Stimulated activated CD8-positive, alpha-beta memory T cell treated with anti-CD3 and anti-CD28 coated beads, Interleukin-12 subunit alpha, Interleukin-12 subunit beta, amount 100 ng/mL, for 24 hours (primary cell): Measurements from ENCODE around the gene AOC3.

ENCODE experiments used
- DNase-seq: peaks from one replicate; pipeline ENCODE4 v3.0.0-alpha.2; 2020; ENCODE audit errors: extremely low read depth

Gene AOC3

GRCh38 chr17:42850954-42851353, at the start of gene AOC3:
Gene AOC3, plus strand, starts transcription at chr17:42851199. Its CDS starts 145 bp downstream, at chr17:42851344.
- DNase-seq, result no peak

- no peak for DNase-seq
Measured at GRCh38 chr17:42803074-42803883, 47.7 kb upstream of the AOC3 start.

- no peak for DNase-seq
Measured at GRCh38 chr17:42804918-42805367, 46.1 kb upstream of the AOC3 start.

- no peak for DNase-seq
Measured at GRCh38 chr17:42806249-42806648, 44.8 kb upstream of the AOC3 start.

- DNase-seq, result no peak
Measured at GRCh38 chr17:42809250-42809649, 41.7 kb upstream of the AOC3 start.

- no peak for DNase-seq
Measured at GRCh38 chr17:42814633-42815399, 36.2 kb upstream of the AOC3 start.

- no peak for DNase-seq
Measured at GRCh38 chr17:42817866-42818265, 33.1 kb upstream of the AOC3 start.

- DNase-seq, result no peak
Measured at GRCh38 chr17:42818379-42818778, 32.6 kb upstream of the AOC3 start.

GRCh38 chr17:42819939-42820535, 31.0 kb upstream of the AOC3 start:
- DNase-seq, result peak; percentile 32

GRCh38 chr17:42821176-42821575, 29.8 kb upstream of the AOC3 start:
- no peak for DNase-seq

- DNase-seq, result no peak
Measured at GRCh38 chr17:42827472-42827871, 23.5 kb upstream of the AOC3 start.

GRCh38 chr17:42830971-42831370, 20.0 kb upstream of the AOC3 start:
- DNase-seq, result no peak

- no peak for DNase-seq
Measured at GRCh38 chr17:42832213-42832933, 18.6 kb upstream of the AOC3 start.

GRCh38 chr17:42832934-42833766, 17.8 kb upstream of the AOC3 start, which contains the start of gene PSME3:
Gene PSME3, plus strand, starts transcription at chr17:42833397. Its CDS starts 235 bp downstream, at chr17:42833632.
- DNase-seq, result peak; percentile 82

- no peak for DNase-seq
Measured at GRCh38 chr17:42833767-42834422, 17.1 kb upstream of the AOC3 start.

GRCh38 chr17:42835732-42836131, 15.3 kb upstream of the AOC3 start:
- DNase-seq, result no peak

GRCh38 chr17:42841975-42842685, 8.9 kb upstream of the AOC3 start:
- no peak for DNase-seq

GRCh38 chr17:42843358-42843934, 7.6 kb upstream of the AOC3 start:
- DNase-seq, result no peak

GRCh38 chr17:42844271-42844670, 6.7 kb upstream of the AOC3 start, which contains the start of gene AOC2:
Gene AOC2, plus strand, starts transcription at chr17:42844580. Its CDS starts 47 bp downstream, at chr17:42844627.
- no peak for DNase-seq
